Osteoblast (primary cell): ENCODE data around the gene MPRIP. TPM values are rescaled to one million over a fixed set of nuclear protein-coding genes. Genes with fewer than 3 reads are reported as not detected.

ENCODE experiments used
- DNase-seq: peaks from one replicate; pipeline ENCODE4 v3.0.0; 2011; ENCODE audit warnings: low spot score, mixed read lengths; ENCODE audit not compliant: insufficient read length; ENCODE audit errors: missing footprints
- H2AFZ ChIP-seq: 2 replicates; pipeline ENCODE4 v1.6.0; 2011; ENCODE audit warnings: mild to moderate bottlenecking, low read length
- H3K27ac ChIP-seq: 2 replicates; pipeline ENCODE4 v1.5.1; 2011; ENCODE audit warnings: mild to moderate bottlenecking, low read depth, low read length, moderate library complexity
- H3K27me3 ChIP-seq: 2 replicates; pipeline ENCODE4 v1.6.0; 2012; ENCODE audit warnings: mild to moderate bottlenecking, control low read depth, inconsistent platforms, low read length, moderate library complexity; ENCODE audit not compliant: insufficient read depth
- H3K36me3 ChIP-seq: 2 replicates; pipeline ENCODE4 v1.5.1; 2011; ENCODE audit warnings: mild to moderate bottlenecking, low read length, control low read depth, moderate library complexity; ENCODE audit not compliant: insufficient read depth
- H3K4me1 ChIP-seq: 2 replicates; pipeline ENCODE4 v1.5.1; 2011; ENCODE audit warnings: mild to moderate bottlenecking, low read length, control low read depth, moderate library complexity; ENCODE audit not compliant: insufficient read depth
- H3K4me2 ChIP-seq: 2 replicates; pipeline ENCODE4 v1.6.0; 2011; ENCODE audit warnings: mild to moderate bottlenecking, low read length; ENCODE audit not compliant: insufficient read depth
- H3K4me3 ChIP-seq: fragments of 200-600 bp; sonication (generic); 3 replicates; pipeline ENCODE4 v1.5.1; 2012; ENCODE audit warnings: mild to moderate bottlenecking, low read length, inconsistent platforms; ENCODE audit not compliant: insufficient read depth
- H3K79me2 ChIP-seq: 2 replicates; pipeline ENCODE4 v1.6.0; 2012; ENCODE audit warnings: mild to moderate bottlenecking, low read length, control low read depth, inconsistent platforms; ENCODE audit not compliant: insufficient read depth
- H3K9me3 ChIP-seq: 2 replicates; pipeline ENCODE4 v1.5.1; 2011; ENCODE audit warnings: low read depth, low read length, control low read depth
- H4K20me1 ChIP-seq: 2 replicates; pipeline ENCODE4 v1.6.0; 2012; ENCODE audit warnings: mild to moderate bottlenecking, low read length, control low read depth; ENCODE audit not compliant: insufficient read depth
- CTCF ChIP-seq: IDR thresholded peaks from 2 replicates; pipeline ENCODE4 v1.5.1; 2011; ENCODE audit warnings: mild to moderate bottlenecking, low read depth, low read length, moderate library complexity; ENCODE audit errors: extremely low read depth
- total RNA-seq: library from RNA; depleted of rRNA; stranded (reverse); fragments of >200 nt; gene quantifications from 2 replicates; pipeline ENCODE4 v1.2.3, GENCODE V29; 2012

Gene MPRIP
- total RNA-seq, 1 donor: 149 TPM

DNA sequence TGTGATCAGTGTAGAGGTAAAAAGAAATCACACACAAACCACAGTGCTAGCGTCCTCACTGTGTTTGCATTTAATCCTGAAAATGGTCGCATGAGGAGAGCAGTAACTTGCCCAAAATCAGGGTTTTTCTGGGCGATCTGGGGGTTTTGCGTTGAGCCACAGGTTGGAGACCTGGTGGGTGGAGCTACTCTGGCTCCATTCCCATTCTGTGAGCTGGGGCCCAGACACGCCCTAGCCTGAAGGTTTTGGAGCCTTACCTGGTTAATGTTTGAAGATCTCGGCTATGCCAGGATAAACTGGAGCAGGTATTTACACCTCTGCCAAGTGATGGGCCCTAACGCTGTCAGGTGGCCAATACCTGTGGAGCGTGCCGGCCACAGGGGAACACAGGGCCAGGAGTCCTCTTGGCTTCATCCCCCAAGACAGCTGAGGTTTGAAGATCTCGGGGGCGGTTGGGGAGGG, 48.4 kb downstream of the MPRIP start:
- H2AFZ ChIP-seq: no peak overlapping the region
- TF ChIP-seq CTCF: no peak
- H4K20me1 ChIP-seq: peaks cover 74% of the 10 kb centered on the region

DNA sequence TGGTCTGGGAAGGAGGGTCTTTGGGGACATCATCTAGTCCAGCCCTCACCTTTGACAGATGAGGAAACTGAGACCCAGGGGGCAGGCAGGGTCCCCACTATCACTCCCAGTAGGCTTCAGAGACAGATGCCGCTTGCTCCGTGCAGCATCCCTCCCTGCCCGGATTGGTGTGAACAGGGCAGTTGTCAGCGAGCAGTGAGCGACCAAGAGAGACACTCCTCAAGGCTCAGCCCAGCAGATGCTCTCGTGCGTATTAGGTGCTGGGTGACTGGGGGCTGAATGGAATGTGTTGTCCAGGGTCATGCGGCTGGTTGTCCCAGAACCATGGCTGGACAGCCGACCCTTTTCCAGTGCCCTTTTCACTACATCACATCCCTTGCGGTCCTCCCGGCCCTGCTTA, 49.0 kb downstream of the MPRIP start:
- no peak overlapping the region for H3K27ac ChIP-seq
- peaks cover 100% of the 10 kb centered on the region for H3K79me2 ChIP-seq
- H2AFZ ChIP-seq: no peak overlapping the region
- H3K4me2 ChIP-seq: no peak overlapping the region
- H3K4me3 ChIP-seq: no peak overlapping the region
- DNase-seq: no peak
- peaks cover 45% of the 10 kb centered on the region for H3K36me3 ChIP-seq
- H4K20me1 ChIP-seq: peaks cover 79% of the 10 kb centered on the region
- H3K9me3 ChIP-seq: no peaks in the 10 kb centered on the region
- TF ChIP-seq CTCF: no peak
- no peaks in the 10 kb centered on the region for H3K27me3 ChIP-seq
- H3K4me1 ChIP-seq: peaks cover 15% of the 10 kb centered on the region

More for the DNA sequence above, 48.4 kb downstream of the MPRIP start:
- Histone ChIP-seq H3K36me3 (peaks cover 49% of the 10 kb centered on the region), H3K4me3 (no peak overlapping the region), H3K27ac (no peak overlapping the region), H3K4me1 (peaks cover 9% of the 10 kb centered on the region), H3K9me3 (no peaks in the 10 kb centered on the region), H3K79me2 (peaks cover 100% of the 10 kb centered on the region), H3K4me2 (no peak overlapping the region), H3K27me3 (no peaks in the 10 kb centered on the region)
- no peak for DNase-seq

GRCh38 chr17:17091856-17092756, 49.8 kb downstream of the MPRIP start:
- H3K27me3 ChIP-seq: no peaks in the 10 kb centered on the region
- peaks cover 100% of the 10 kb centered on the region for H3K79me2 ChIP-seq
- H3K4me1 ChIP-seq: peaks cover 18% of the 10 kb centered on the region
- peaks cover 47% of the 10 kb centered on the region for H3K36me3 ChIP-seq
- no peak overlapping the region for H3K27ac ChIP-seq
- H4K20me1 ChIP-seq: peaks cover 79% of the 10 kb centered on the region
- H3K9me3 ChIP-seq: no peaks in the 10 kb centered on the region
- H3K4me3 ChIP-seq: no peak overlapping the region
- no peak overlapping the region for H3K4me2 ChIP-seq
- no peak for TF ChIP-seq CTCF
- no peak for DNase-seq
- no peak overlapping the region for H2AFZ ChIP-seq

DNA sequence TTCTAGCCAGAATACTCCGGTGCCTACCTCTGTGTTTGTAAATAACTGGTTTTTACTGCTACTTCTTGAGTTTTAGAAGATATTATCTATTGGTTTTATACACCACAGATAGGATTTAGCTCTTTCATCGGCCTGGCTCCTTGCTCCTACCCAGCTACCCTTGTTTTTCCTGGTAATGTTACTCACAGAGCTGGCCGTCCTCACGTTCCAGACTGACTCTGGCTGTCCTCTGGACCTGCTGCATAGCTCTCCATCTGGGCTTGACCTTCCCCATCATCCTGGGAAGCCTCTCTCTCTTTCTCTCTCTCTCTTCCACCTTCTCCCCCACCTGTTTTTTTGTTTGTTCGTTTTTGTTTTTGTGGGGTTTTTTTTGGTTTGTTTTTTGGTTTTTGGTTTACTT, 51.5 kb downstream of the MPRIP start:
- no peaks in the 10 kb centered on the region for H3K27me3 ChIP-seq
- TF ChIP-seq CTCF: no peak
- no peak for DNase-seq
- no peak overlapping the region for H2AFZ ChIP-seq
- no peak overlapping the region for H3K27ac ChIP-seq
- H3K36me3 ChIP-seq: peaks cover 40% of the 10 kb centered on the region
- H3K4me1 ChIP-seq: peaks cover 24% of the 10 kb centered on the region
- no peak overlapping the region for H3K4me3 ChIP-seq
- peaks cover 80% of the 10 kb centered on the region for H4K20me1 ChIP-seq
- peaks cover 100% of the 10 kb centered on the region for H3K79me2 ChIP-seq
- no peaks in the 10 kb centered on the region for H3K9me3 ChIP-seq
- no peak overlapping the region for H3K4me2 ChIP-seq
